ENCODE results near the gene BMAL2.

Gene BMAL2

DNA sequence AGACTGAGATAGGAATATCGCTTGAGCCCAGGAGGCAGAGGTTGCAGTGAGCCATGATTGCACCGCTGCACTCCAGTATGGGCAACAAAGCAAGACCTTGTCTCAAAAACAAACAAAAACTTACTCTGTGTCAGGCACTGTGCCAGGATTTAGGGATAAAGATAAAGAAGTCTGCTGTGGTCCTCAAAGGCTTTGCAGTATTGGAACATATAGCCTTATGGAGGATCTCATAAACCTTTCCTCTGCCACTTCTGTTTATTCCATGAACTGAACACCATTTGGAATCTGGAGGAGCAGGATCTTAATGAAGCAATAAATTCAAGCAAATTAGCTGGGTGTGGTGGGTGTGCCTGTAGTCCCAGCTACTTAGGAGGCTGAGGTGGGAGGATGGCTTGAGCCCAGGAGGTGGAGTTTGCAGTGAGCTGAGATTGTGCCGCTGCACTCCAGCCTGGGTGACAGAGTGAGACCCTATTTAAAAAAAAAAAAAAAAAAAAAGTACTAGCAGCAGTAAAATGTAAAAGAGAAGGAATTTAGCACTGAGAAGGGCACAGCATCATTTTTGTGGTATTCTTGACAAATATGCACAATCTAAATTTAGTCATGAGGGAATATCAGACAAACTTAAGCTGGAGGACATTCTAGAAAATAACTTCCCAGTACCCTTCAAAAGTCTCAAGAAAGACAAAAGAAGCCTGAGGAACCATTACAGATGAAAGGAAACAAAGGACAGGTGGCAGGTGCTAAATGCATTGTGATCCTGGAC is 27.1 kb downstream of the BMAL2 start:
- no peak for DNase-seq

DNA sequence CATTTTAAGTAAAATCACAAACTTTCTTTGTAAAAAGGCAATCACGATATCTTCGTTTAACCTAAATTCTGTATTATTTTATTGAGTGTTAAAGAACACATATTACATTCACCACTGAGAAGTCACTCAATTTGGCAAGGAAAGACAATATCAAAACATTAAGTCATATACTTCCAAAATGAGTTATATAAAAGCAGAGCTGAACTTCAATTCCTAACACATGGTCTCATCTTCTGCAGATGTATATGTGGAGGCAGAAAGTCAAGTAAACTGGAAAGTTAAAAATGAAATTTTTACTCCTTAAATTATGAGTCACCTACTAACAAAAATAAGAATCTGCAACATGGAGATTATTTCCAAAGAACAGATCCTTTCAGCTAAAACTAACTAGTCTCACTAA is 28.7 kb downstream of the BMAL2 start:
- no peak for DNase-seq

GRCh38 chr12:27366621-27367020 is 34.0 kb downstream of the BMAL2 start:
- DNase-seq = no peak

DNA sequence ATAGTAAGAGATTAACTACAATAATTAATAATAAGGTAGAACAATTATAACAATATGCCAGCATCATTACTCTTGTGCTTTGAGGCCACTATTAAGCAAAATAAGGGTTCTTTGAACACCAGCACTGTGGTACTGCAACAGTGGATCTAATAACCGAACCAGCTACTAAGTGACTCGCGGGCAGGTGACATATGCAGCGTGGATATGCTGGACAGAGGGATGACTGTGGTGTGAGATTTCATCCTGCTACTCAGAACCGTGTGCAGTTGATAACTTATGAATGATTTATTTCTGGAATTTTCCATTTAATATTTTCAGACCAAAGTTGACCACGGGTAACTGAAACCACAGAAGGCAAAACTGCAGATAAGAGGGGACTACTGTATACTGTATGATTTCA is 34.4 kb downstream of the BMAL2 start:
- no peak for DNase-seq

- DNase-seq = no peak
Observed at GRCh38 chr12:27382171-27382795, 49.6 kb downstream of the BMAL2 start.
